ENCODE measurements around the gene DCAF8L1. TPM values are rescaled to one million over a fixed set of nuclear protein-coding genes. Genes with fewer than 3 reads are reported as not detected.

The DCAF8L1 gene
- total and polyA plus RNA-seq, 2 of the 8 experiments (the other 6 are each of a cell fraction or from before 2014, with no cell fraction given), result not detected

- Histone ChIP-seq H3K14ac (ENCODE audit: insufficient read length) (no peak overlapping the region), H3K56ac (replicated peaks; ENCODE audit: insufficient read length, low read depth, low read length) (no peak overlapping the region), H3K36me3 (ENCODE audit: control insufficient read depth in 2 of 4, insufficient read depth in 4 of 4, low read length in 3 of 4) (no peaks in the 10 kb centered on the region), H3K27me3 (replicated peaks in 1 of 4; ENCODE audit: control insufficient read depth in 3 of 4, extremely low read depth in 1 of 4, insufficient read depth in 3 of 4, low read length in 3 of 4) (no peaks in the 10 kb centered on the region), H3K4ac (replicated peaks; ENCODE audit: insufficient read length, low read depth, low read length) (no peak overlapping the region), H3K4me3 (ENCODE audit: extremely low read depth in 1 of 4, insufficient read depth in 2 of 4, low read depth in 3 of 4, low read length in 4 of 4) (no peak overlapping the region), H2BK20ac (ENCODE audit: low read length) (no peak overlapping the region), H3K79me2 (ENCODE audit: control insufficient read depth in 1 of 2, insufficient read depth in 2 of 2, low read length in 2 of 2) (no peaks in the 10 kb centered on the region), H3K4me1 (replicated peaks in 1 of 4; ENCODE audit: control insufficient read depth in 3 of 4, insufficient read depth in 4 of 4, low read length in 3 of 4) (no peaks in the 10 kb centered on the region), H4K20me1 (replicated peaks in 1 of 2; ENCODE audit: control insufficient read depth in 1 of 2, insufficient read depth in 2 of 2, low read length in 2 of 2) (no peaks in the 10 kb centered on the region), H4K8ac (ENCODE audit: extremely low read depth, insufficient read depth, low read length) (no peak overlapping the region), H3K9me3 (ENCODE audit: insufficient read depth in 2 of 2, low read depth in 1 of 2, low read length in 1 of 2) (no peaks in the 10 kb centered on the region; a peak in 1 of 4 replicates), H2BK120ac (replicated peaks; ENCODE audit: low read depth, low read length) (no peak overlapping the region), H3K18ac (ENCODE audit: extremely low read depth, low read length) (no peak overlapping the region), H3K23ac (ENCODE audit: insufficient read length) (no peak overlapping the region), H4K5ac (ENCODE audit: insufficient read length, low read depth, low read length) (no peak overlapping the region), H3K79me1 (ENCODE audit: low read depth, low read length) (no peaks in the 10 kb centered on the region), H4K91ac (replicated peaks; ENCODE audit: insufficient read length, low read length) (no peak overlapping the region), H3K27ac (ENCODE audit: low read depth, low read length) (no peak overlapping the region), H2BK12ac (ENCODE audit: low read depth, low read length) (no peak overlapping the region), H3K4me2 (ENCODE audit: insufficient read depth in 1 of 2, low read depth in 2 of 2, low read length in 2 of 2) (no peak overlapping the region), H3K9ac (replicated peaks in 1 of 4; ENCODE audit: extremely low read depth in 1 of 4, low read depth in 3 of 4, low read length in 3 of 4) (no peak overlapping the region), H2BK5ac (ENCODE audit: low read depth, low read length) (no peak overlapping the region), H2BK15ac (ENCODE audit: low read length) (no peak overlapping the region), H2AK5ac (ENCODE audit: low read depth, low read length) (no peak overlapping the region), H3K23me2 (ENCODE audit: low read depth, low read length) (no peaks in the 10 kb centered on the region), H2AFZ (ENCODE audit: low read length) (no peak overlapping the region)
- CTCF ChIA-PET (ENCODE audit: partially characterized antibody), result interaction anchor here (0.7 kb wide), 1 partner anchor 282 kb away, joined by 3 read pairs; no protein-coding TSS in a partner anchor
- 88% methylated on average over 1 of the region's 1 CpG; no CpG with 5 or more reads in 1 of the 2 experiments for WGBS, 2 experiments (ENCODE audit: extremely low coverage in 1 of 2, insufficient coverage in 1 of 2, insufficient read length in 1 of 2, insufficient replicate concordance in 2 of 2, low coverage in 1 of 2, low lambda C conversion rate in 2 of 2, missing lambda C conversion rate in 1 of 2)
- no peak for FAIRE-seq
- no peak for DNase-seq (ENCODE audit: low read depth in 1 of 2, low spot score in 2 of 2)
- POLR2A ChIA-PET (ENCODE audit: partially characterized antibody), result no interaction called here
- TF ChIP-seq CBX8 (IDR thresholded peaks at IDR 0.05; ENCODE audit: borderline replicate concordance, low read depth, low read length) (no peak), BCL11A (IDR thresholded peaks at IDR 0.05; ENCODE audit: low read depth in 2 of 2, low read length in 2 of 2) (no peak), SIN3A (conservative IDR thresholded peaks at IDR 0.05 in 1 of 2, IDR thresholded peaks at IDR 0.05 in 1 of 2; ENCODE audit: low read depth in 1 of 2, low read length in 2 of 2) (no peak)
These were observed 14.8 kb downstream of the DCAF8L1 start for GRCh38 chrX:27966492-27966891.

Measured in H1 (cell line).